HG03095 (cell line): ENCODE measurements around the gene CENPO.
A peak's percentile ranks its signal among the peaks of the same experiment; 100 is the strongest.
"Not testable (repeated sequence)": the region's sequence is repeated elsewhere in the genome, so short reads cannot be mapped to it uniquely, and the experiment has no call there.

Experiments
- ATAC-seq: cut with Tn5 transposase; IDR thresholded peaks from one replicate; pipeline ENCODE4 v1.9.1; 2021; ENCODE audit warnings: moderate library complexity; ENCODE audit not compliant: unreplicated experiment

Gene CENPO

GRCh38 chr2:24822049-24822706 is 29.0 kb downstream of the CENPO start:
- ATAC-seq: no peak

- ATAC-seq: no peak
Observed at GRCh38 chr2:24824071-24824588, 30.9 kb downstream of the CENPO start.

- no peak for ATAC-seq
Observed at GRCh38 chr2:24824966-24825882, 32.0 kb downstream of the CENPO start.

GRCh38 chr2:24825883-24826772 is 32.9 kb downstream of the CENPO start:
- ATAC-seq: no peak

- ATAC-seq: no peak
Observed at GRCh38 chr2:24826773-24827145, 33.5 kb downstream of the CENPO start.

GRCh38 chr2:24827321-24828237 is 34.4 kb downstream of the CENPO start:
- ATAC-seq: peak; percentile 67

- ATAC-seq: no peak
Observed at GRCh38 chr2:24828238-24828996, 35.2 kb downstream of the CENPO start.

GRCh38 chr2:24830351-24830750 is 37.1 kb downstream of the CENPO start:
- ATAC-seq: no peak

- ATAC-seq: no peak
Observed at GRCh38 chr2:24830786-24831185, 37.6 kb downstream of the CENPO start.

GRCh38 chr2:24831221-24832072 is 38.2 kb downstream of the CENPO start:
- no peak for ATAC-seq

GRCh38 chr2:24832073-24832461 is 38.8 kb downstream of the CENPO start:
- no peak for ATAC-seq

GRCh38 chr2:24832521-24832920 is 39.3 kb downstream of the CENPO start:
- ATAC-seq: no peak

- no peak for ATAC-seq
Observed at GRCh38 chr2:24832931-24833701, 39.9 kb downstream of the CENPO start.

- no peak for ATAC-seq
Observed at GRCh38 chr2:24833821-24834732, 40.9 kb downstream of the CENPO start.

GRCh38 chr2:24834733-24835395 is 41.6 kb downstream of the CENPO start:
- no peak for ATAC-seq

- not testable (repeated sequence) for ATAC-seq
Observed at GRCh38 chr2:24835411-24835810, 42.2 kb downstream of the CENPO start.
